Suprapubic skin (tissue), 4 donors: ENCODE results near the gene CASQ2. TPM values are rescaled to one million over a fixed set of nuclear protein-coding genes. Genes with fewer than 3 reads are reported as not detected.

Experiments
- DNase-seq, 2 donors: peaks; one replicate each; pipeline ENCODE4 v3.0.0-alpha.2; 2019; ENCODE audit warnings: low spot score in 2 of 2
- H3K27ac ChIP-seq: fragments of 200-600 bp; sonication (generic); one replicate; pipeline ENCODE4 v1.5.1; 2019
- H3K27me3 ChIP-seq: fragments of 200-600 bp; sonication (generic); one replicate; pipeline ENCODE4 v1.5.1; 2019
- H3K36me3 ChIP-seq: fragments of 200-600 bp; sonication (generic); one replicate; pipeline ENCODE4 v1.5.1; 2019
- H3K4me1 ChIP-seq: fragments of 200-600 bp; sonication (generic); one replicate; pipeline ENCODE4 v1.5.1; 2019
- H3K4me3 ChIP-seq: fragments of 200-600 bp; sonication (generic); one replicate; pipeline ENCODE4 v1.5.1; 2019; ENCODE audit warnings: mild to moderate bottlenecking
- H3K9me3 ChIP-seq: fragments of 200-600 bp; sonication (generic); one replicate; pipeline ENCODE4 v1.5.1; 2019
- CTCF ChIP-seq, 2 donors: fragments of 200-600 bp in 1 of 2; fragments of 450-650 bp in 1 of 2; sonication (generic) in 1 of 2; IDR thresholded peaks; one replicate each; pipeline ENCODE4 v1.5.1; 2016 to 2019; ENCODE audit warnings: antibody characterized with exemption in 2 of 2, mild to moderate bottlenecking in 1 of 2, moderate library complexity in 1 of 2
- EP300 ChIP-seq: sonication (generic); formaldehyde crosslinking; IDR thresholded peaks from one replicate; pipeline ENCODE4 v1.6.1; 2017; ENCODE audit warnings: antibody characterized with exemption
- POLR2A ChIP-seq, 2 donors: fragments of 450-650 bp; IDR thresholded peaks; one replicate each; pipeline ENCODE4 v1.6.1; 2017; ENCODE audit warnings: antibody characterized with exemption in 2 of 2, mild to moderate bottlenecking in 2 of 2, moderate library complexity in 2 of 2
- POLR2AphosphoS5 ChIP-seq, 3 donors: sonication (generic); formaldehyde crosslinking; IDR thresholded peaks; one replicate each; pipeline ENCODE4 v1.6.1; 2017; ENCODE audit warnings: antibody characterized with exemption in 3 of 3
- WGBS: methylation state at CpG from one replicate; pipeline ENCODE4 v1.1.5; 2018; 5-methylcytosine and 5-hydroxymethylcytosine counted together
- total RNA-seq, 4 donors: library from RNA; depleted of rRNA; stranded (reverse); fragments of >200 nt; gene quantifications; one replicate each; pipeline ENCODE4 v1.1.0, GENCODE V29; 2016

CASQ2 gene
- total RNA-seq, 4 donors from 2014 or later = 1.5 to 3.6 (median 2.5) TPM

- H3K36me3 ChIP-seq = peaks cover 37% of the 10 kb centered on the region
- peaks cover 28% of the 10 kb centered on the region for H3K4me1 ChIP-seq
- no peak overlapping the region for H3K4me3 ChIP-seq
- TF ChIP-seq POLR2A (IDR thresholded peaks at IDR 0.05) (no peak), CTCF (IDR thresholded peaks at IDR 0.05) (no peak), EP300 (no peak), POLR2AphosphoS5 (IDR thresholded peaks at IDR 0.05) (no peak)
- DNase-seq = no peak
- WGBS = 79% methylated on average over 4 of the region's 4 CpGs
- no peaks in the 10 kb centered on the region for H3K27me3 ChIP-seq
- H3K9me3 ChIP-seq = no peaks in the 10 kb centered on the region
- peak overlapping the region; percentile 7 for H3K27ac ChIP-seq
Measured at GRCh38 chr1:115666702-115667101, 101.8 kb downstream of the CASQ2 start.

- Histone ChIP-seq H3K9me3 (no peaks in the 10 kb centered on the region), H3K27ac (peak overlapping the region; percentile 7), H3K4me1 (peaks cover 27% of the 10 kb centered on the region), H3K4me3 (no peak overlapping the region), H3K27me3 (no peaks in the 10 kb centered on the region), H3K36me3 (peaks cover 35% of the 10 kb centered on the region)
- DNase-seq = no peak
- no peak for TF ChIP-seq POLR2AphosphoS5 (IDR thresholded peaks at IDR 0.05)
- TF ChIP-seq EP300 = no peak
- TF ChIP-seq CTCF (IDR thresholded peaks at IDR 0.05) = no peak
- TF ChIP-seq POLR2A (IDR thresholded peaks at IDR 0.05) = no peak
- WGBS = 83% methylated on average over 5 of the region's 6 CpGs
Measured at GRCh38 chr1:115666206-115666605, 102.3 kb downstream of the CASQ2 start.

GRCh38 chr1:115665319-115666096 lies 103.0 kb downstream of the CASQ2 start:
- 68% methylated on average over 7 of the region's 7 CpGs for WGBS
- peaks cover 27% of the 10 kb centered on the region for H3K4me1 ChIP-seq
- H3K27me3 ChIP-seq = no peaks in the 10 kb centered on the region
- DNase-seq = no peak
- H3K9me3 ChIP-seq = no peaks in the 10 kb centered on the region
- TF ChIP-seq POLR2A (IDR thresholded peaks at IDR 0.05) = no peak
- TF ChIP-seq CTCF (IDR thresholded peaks at IDR 0.05) = no peak
- no peak for TF ChIP-seq POLR2AphosphoS5 (IDR thresholded peaks at IDR 0.05)
- no peak for TF ChIP-seq EP300
- H3K27ac ChIP-seq = peak overlapping the region; percentile 14
- peaks cover 30% of the 10 kb centered on the region for H3K36me3 ChIP-seq
- H3K4me3 ChIP-seq = no peak overlapping the region

GRCh38 chr1:115661157-115661556 lies 107.4 kb downstream of the CASQ2 start:
- no peaks in the 10 kb centered on the region for H3K9me3 ChIP-seq
- H3K4me1 ChIP-seq = peaks cover 21% of the 10 kb centered on the region
- 83% methylated on average over 1 of the region's 1 CpG for WGBS
- no peak overlapping the region for H3K27ac ChIP-seq
- H3K27me3 ChIP-seq = no peaks in the 10 kb centered on the region
- TF ChIP-seq POLR2AphosphoS5 (IDR thresholded peaks at IDR 0.05) (no peak), CTCF (IDR thresholded peaks at IDR 0.05) (no peak), POLR2A (IDR thresholded peaks at IDR 0.05) (no peak), EP300 (no peak)
- no peak overlapping the region for H3K4me3 ChIP-seq
- H3K36me3 ChIP-seq = peaks cover 39% of the 10 kb centered on the region
- DNase-seq = no peak

- H3K27ac ChIP-seq = no peak overlapping the region
- peaks cover 36% of the 10 kb centered on the region for H3K36me3 ChIP-seq
- no peaks in the 10 kb centered on the region for H3K27me3 ChIP-seq
- H3K4me1 ChIP-seq = peaks cover 22% of the 10 kb centered on the region
- WGBS = 95% methylated on average over 5 of the region's 5 CpGs
- TF ChIP-seq CTCF (IDR thresholded peaks at IDR 0.05) = no peak
- no peak for TF ChIP-seq POLR2AphosphoS5 (IDR thresholded peaks at IDR 0.05)
- no peak overlapping the region for H3K4me3 ChIP-seq
- DNase-seq = no peak
- H3K9me3 ChIP-seq = no peaks in the 10 kb centered on the region
Measured at GRCh38 chr1:115660151-115660550, 108.4 kb downstream of the CASQ2 start.
